GM21423 (cell line): ENCODE results near the gene TRMT1L.
"Not testable (repeated sequence)": the region's sequence is repeated elsewhere in the genome, so short reads cannot be mapped to it uniquely, and the experiment has no call there.

Experiments used
- ATAC-seq: cut with Tn5 transposase; IDR thresholded peaks from one replicate; pipeline ENCODE4 v1.9.1; 2021; ENCODE audit warnings: mild to moderate bottlenecking, moderate library complexity; ENCODE audit not compliant: unreplicated experiment

Gene TRMT1L, protein sequence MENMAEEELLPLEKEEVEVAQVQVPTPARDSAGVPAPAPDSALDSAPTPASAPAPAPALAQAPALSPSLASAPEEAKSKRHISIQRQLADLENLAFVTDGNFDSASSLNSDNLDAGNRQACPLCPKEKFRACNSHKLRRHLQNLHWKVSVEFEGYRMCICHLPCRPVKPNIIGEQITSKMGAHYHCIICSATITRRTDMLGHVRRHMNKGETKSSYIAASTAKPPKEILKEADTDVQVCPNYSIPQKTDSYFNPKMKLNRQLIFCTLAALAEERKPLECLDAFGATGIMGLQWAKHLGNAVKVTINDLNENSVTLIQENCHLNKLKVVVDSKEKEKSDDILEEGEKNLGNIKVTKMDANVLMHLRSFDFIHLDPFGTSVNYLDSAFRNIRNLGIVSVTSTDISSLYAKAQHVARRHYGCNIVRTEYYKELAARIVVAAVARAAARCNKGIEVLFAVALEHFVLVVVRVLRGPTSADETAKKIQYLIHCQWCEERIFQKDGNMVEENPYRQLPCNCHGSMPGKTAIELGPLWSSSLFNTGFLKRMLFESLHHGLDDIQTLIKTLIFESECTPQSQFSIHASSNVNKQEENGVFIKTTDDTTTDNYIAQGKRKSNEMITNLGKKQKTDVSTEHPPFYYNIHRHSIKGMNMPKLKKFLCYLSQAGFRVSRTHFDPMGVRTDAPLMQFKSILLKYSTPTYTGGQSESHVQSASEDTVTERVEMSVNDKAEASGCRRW

DNA sequence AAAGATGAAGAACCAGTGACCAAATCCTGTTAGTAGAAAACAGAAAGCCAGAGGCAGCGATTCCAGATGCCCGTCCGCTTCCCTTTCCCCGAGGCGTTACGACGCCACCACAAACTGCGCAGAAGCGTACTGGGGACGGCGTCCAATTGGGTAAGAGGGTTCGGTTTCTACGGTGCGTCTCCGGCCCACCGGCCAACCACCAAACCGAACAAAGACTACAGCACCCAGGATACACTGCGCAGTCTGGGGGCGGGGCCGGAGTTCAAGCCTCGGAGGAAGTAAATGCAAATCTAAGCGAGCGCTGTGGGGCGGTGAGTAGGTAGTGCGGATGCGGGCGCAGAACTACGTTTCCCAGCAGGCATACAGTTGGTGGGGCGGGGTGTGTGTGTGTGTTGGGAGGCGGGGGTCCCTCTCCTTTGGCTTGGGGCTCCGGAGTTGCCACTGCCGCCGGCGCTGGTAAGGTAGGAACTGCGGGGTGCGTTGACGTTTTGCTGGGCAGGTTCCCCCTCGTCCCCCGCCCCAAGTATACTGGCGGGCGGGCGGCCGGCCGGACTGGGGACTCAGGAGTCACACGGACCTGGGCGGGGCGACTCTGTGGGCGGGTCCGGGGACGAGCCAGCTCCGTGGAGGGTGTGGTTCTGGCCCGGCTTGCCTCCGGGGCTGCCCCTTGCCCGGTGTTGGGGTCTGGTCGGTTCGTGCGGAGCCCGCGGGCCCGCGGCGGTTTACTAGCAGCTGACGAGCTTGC is at the start of gene TRMT1L, which contains the start of gene SWT1:
Gene TRMT1L, minus strand, starts transcription at position 100 of the 745 bp plus-strand sequence. CDS start 241 bp downstream, outside the sequence.
Gene SWT1, plus strand, starts transcription at position 314 of the 745 bp plus-strand sequence. CDS start 3,675 bp downstream, outside the sequence.
- peak; percentile 92 for ATAC-seq

DNA sequence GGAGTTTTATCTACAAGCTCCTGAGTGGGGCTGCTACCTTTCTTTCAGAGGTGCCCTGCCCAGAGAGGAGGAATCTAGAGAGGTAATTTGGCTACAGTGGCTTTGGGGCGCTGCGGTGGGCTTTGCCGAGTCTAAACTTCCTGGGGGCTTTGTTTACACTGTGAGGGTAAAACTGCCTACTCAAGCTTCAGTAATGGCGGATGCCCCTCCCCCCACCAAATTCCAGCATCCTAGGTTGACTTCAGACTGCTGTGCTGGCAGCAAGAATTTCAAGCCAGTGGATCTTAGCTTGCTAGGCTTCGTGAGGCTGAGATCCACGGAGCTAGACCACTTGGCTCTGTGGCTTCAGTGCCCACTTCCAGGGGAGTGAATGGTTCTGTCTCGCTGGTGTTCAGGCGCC is 44.1 kb upstream of the TRMT1L start:
- ATAC-seq = no peak

DNA sequence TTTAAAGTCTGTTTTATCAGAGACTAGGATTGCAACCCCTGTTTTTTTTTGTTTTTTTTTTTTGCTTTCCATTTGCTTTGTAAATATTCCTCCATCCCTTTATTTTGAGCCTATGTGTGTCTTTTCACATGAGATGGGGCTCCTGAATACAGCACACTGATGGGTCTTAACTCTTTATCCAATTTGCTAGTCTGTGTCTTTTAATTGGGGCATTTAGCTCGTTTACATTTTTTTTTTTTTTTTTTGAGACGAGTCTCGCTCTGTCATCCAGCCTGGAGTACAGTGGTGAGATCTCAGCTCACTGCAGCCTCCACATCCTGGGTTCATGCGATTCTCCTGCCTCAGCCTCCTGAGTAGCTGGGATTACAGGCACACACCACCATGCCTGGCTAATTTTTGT is 42.0 kb upstream of the TRMT1L start:
- ATAC-seq = not testable (repeated sequence)

DNA sequence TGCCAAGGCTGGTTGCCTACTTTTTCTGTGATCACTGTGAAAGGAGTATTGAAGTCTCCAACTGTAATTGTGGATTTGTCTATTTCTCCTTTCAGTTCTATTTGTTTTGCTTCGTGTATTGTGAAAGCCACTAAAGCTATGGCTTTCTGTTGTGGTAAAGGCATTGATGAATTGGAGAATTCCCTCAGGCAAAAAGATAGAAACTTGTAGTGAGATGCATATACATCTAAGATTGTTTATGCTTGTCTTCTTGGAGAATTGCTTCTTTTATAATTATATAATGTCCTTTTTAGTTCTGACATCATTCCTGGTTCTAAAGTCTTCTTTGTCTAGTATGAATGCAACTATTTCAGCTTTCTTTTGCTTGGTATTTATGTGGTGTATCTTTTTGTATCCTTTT is 37.0 kb upstream of the TRMT1L start:
- ATAC-seq = no peak

DNA sequence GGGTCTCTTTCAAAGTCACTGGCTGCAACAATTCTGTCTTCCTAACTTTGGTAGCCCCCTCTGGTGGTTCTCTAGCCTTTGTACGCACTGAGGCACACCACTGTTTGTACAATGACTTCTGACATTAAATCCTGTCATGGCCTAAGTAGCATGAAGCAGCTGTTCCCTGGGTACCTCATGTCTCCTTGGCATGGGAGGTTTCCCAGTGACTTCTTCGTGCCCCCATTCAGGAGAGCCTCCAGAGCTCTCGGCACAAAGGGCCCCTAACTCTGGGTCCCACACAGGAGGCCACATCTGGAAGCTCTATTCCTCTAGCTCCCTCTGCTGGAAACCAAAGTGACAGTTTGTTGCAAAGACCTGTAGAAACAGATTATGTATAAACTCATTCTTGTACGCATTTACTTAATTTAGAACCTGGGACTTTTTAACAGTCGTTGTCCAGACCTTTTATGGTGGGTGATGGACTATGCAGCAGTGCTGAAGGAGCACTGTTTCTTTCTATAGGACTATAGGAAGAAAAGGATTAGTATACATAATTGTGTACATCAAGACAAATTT is 13.6 kb upstream of the TRMT1L start:
- peak; percentile 94 for ATAC-seq

DNA sequence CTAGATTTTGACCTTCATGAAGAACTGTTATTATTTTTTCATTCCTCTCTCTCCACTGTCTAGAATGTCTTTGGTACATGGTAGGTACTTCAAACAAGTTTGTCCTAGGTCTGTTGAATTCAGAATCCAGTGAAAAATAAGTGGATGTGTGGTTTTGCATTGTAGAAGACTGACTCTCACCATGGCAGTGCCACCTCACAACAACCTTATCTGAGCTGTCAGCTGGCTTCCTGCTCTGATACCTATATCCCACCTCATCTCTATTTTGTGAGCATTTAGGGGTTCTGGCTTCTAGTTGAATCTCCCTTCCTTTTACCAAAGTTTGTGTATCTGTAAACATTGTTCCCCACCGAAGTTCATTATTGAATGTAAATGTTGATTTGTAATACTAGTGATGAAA is 9.4 kb upstream of the TRMT1L start:
- no peak for ATAC-seq

DNA sequence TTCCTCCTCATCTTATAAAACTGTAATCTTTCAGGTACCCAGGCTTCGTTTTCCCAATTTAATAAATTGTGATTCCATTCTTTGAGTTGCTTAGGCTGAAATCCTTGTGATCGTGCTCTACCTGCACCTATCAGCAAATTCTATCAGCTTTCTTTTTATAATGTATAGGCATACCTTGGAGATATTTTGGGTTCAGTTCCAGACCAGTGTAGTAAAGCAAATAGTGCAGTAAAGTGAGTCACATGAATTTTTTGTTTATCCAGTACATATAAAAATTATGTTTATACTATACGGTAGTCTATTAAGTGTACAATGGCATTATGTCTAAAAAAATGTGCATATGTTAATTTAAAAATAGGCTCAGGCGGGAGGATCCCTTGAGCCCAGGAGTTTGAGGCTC is 5.7 kb upstream of the TRMT1L start:
- ATAC-seq = no peak

DNA sequence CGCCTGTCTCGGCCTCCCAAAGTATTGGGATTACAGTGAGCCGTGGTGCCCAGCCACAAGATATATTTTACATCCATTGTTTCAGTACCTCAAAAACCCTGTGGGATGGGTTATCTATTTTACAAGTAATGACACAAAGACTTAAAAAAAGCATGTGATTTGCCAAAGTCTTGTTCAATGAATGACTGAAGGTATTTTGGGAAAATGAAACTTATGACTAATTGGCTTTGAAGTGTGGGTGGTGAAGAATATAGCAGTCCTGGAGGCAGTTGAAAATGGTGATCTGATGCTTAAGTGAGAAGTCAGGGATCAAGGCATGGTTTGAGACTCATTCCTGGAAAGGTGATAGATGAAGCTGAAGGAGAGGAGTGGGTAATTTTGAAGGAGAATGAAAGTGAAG is 3.2 kb upstream of the TRMT1L start:
- no peak for ATAC-seq

DNA sequence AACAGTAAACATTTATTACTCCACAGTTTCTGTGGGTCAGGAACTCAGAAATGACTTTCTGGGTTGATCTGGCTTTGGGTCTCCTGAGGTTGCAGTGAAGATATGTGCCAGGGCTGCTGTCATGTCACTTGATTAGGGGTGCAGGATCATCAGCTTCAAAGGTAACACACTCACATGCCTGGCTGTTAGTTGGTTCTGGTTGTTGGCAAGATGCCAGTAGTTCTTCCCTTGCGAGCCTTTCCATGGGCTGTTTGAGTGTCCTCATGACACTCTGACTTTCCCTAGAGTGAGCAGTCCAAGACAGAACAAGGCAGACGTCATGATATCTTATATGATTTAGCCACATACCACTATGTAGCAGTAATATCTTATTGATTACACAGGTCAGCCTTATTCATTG is 2.0 kb upstream of the TRMT1L start:
- no peak for ATAC-seq

DNA sequence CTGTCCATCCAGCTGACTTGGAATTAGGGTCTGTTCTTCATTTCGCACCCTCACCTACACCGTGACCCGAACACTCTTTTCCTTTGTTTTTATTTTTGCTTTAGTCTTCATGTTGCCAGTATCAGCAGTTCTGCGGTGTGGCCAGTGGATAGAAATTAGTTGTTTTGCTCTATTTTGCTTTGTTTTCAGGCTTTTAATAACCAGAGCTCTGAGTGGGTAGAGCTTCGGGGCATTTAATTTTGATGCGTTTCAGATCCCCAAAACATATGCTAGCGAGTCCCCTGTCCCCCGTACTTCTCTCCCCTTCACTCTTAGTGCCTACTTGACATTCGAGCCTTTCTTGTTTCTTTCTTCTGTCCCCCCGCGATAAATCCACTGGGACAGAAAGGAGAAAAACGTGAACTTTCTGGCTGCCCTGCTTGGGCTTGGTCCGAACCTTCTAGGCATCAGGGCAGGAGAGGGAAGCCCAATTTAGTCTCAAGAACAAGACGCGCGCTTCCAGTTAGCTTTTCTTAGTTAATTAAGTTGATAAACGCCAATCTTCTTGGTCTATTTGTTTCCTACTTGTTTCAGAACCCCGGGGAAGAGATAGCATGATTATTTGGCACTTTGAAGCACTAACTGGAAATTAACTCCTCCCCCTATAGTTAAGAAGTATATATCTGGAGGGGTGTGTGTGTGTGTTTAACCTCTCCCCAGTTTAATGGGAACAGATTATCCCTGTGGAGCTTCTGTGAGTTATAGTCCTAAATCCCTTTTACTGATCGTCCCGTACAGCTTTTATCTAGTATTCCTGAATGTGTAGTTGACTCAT is 1.1 kb upstream of the TRMT1L start:
- ATAC-seq = no peak

DNA sequence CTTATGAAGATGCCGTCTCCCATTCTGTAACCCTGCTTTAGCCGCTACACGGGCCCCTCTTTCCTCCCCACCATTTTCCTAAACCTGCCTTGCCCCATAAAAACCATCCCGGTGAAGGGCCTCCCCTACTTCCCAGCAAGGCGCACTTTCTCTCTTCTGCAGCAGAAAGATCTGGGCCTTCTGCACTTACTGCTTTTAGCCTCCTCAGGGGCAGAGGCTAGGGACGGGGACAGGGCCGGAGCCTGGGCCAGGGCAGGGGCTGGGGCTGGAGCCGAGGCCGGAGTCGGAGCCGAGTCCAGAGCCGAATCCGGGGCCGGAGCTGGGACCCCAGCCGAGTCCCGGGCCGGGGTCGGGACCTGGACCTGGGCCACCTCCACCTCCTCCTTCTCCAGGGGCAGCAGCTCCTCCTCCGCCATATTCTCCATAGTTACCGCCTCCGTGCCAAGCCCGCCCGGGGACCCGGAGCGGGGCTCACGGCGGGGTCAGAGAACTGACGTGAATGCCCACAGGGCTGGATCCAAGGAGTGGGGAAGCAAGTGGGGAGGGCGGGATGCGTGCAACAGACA is 382 bp downstream of the TRMT1L start:
- ATAC-seq = peak; percentile 24

DNA sequence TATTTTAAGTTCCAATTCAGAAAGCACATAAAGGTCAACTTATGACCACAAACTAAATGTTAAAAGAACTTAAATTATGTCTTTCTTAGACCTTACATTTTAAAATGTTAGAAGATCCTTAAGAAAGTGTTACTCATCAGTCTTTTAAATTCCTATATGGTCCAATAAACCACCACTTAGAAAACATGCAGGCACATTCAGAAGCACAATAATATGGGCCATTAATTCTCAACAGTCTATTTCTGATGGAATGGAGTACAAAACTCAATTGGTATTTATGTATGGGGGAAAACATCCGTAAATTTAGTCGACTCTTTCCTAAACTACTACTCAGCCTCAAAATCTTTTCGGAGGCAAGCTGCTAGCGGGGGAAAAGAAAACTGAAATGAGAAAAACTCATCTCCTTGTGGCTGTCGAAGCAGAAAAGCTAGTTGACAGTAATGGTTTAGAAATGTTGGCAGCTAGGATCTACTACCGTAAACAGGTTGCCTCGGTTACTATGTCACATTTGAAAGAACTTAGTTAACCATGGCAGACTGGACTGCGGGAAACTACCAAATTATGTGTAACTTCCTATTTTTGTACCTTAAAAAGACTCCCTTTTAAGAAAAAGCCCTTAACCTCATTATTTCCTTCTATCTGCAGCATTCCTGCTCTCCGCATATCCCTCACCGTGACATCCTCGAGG is 1.0 kb downstream of the TRMT1L start:
- no peak for ATAC-seq

DNA sequence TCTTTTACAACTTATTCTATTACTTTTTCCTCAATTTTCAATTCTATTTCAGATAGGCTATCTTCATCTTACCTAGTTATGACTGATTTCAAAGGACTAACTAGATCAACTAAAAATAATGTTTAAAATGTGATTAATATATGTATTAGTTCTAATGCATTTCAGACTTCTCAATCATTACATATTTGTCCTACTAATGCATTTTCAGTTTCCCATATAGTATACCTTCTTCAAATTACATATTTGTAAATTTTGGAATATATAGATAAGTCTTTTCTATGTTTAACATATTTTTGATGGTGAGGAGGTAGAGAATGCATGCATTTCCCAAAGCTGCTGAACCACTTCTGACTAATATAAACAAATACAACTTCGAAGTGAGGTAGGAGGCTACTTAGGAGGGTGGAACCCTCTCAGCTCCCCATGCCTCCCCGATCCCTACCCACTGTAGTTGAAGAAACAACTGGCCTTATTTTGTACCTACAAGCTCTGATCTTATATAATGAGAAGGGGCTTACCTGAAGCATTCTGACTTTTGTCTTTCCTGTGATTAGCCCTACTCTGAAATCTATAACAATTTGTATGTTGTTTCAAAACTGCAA is 1.7 kb downstream of the TRMT1L start:
- ATAC-seq = no peak

DNA sequence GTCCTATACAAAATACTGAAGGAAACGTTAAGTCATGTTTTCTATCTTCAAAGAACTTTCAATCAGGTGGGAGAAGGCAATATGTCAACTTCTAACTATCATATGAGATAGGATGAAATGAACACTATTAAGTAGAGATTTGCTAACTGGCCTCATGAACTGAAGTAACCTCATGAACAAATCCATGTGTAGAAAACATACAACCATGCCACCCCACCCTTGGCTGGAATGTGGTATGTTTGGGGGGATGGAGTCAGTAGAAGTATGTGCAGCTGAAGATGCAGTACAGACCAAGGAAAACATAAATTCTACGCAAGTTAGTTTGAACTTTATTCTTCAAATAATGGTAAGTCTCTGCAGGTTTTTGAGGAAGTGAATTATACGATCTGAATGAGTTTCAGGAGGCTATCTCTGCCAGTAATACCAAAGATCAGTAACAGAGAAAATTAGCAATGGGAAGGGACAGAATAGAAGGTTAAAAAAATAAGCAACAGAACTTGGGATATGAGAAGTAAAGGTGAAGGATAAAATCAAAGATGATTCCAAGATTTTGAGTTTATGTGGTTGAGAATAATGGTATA is 4.5 kb downstream of the TRMT1L start:
- ATAC-seq = no peak

DNA sequence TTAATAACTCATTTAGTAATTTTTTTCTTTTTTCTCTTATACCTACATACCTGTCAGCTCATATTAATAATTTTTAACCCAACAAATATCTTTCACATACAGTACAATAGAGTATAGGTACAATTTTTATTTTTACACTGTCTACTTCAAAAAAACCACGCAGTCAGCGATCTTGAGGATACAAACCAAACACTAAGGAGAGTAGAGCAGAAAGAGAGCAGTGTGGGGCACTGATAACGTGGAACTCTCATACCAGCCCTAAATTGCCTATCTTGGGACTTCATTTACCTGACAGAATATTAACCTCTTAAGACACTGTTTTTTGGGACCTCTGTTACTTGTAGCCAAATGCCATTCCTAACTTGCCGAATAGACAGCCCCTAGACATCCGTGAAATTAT is 5.5 kb downstream of the TRMT1L start:
- no peak for ATAC-seq

DNA sequence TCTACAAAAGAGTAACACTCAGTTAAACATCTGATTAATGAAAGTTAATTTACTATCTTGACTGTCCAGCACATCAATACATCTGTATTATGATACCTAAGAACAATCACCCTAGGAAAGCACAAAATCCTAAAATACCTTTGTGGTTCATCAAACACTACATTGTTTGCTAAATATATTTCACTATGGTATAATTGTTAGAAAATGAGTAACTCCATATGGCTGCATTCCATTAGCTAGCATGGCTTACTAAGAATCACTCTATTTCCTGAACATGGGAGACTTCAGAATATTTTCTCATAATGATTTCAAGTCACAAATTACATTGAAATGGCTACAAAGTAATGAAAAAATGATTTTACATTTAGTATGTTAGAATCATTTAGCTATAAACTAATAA is 12.5 kb downstream of the TRMT1L start:
- no peak for ATAC-seq

DNA sequence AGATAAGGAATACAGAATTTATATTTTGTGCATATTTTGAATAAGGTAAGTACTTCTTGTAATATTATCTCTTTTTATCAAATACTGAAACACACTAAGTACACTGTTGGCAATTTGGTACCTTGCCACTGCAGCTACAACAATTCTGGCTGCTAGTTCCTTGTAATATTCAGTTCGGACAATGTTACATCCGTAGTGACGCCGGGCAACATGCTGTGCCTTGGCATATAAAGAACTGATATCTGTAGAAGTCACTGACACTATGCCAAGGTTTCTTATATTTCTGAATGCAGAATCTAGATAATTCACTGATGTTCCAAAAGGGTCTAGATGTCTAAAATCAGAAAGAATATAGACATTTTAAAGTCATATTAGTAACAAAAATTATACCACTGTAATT is 17.5 kb downstream of the TRMT1L start:
- ATAC-seq = no peak

DNA sequence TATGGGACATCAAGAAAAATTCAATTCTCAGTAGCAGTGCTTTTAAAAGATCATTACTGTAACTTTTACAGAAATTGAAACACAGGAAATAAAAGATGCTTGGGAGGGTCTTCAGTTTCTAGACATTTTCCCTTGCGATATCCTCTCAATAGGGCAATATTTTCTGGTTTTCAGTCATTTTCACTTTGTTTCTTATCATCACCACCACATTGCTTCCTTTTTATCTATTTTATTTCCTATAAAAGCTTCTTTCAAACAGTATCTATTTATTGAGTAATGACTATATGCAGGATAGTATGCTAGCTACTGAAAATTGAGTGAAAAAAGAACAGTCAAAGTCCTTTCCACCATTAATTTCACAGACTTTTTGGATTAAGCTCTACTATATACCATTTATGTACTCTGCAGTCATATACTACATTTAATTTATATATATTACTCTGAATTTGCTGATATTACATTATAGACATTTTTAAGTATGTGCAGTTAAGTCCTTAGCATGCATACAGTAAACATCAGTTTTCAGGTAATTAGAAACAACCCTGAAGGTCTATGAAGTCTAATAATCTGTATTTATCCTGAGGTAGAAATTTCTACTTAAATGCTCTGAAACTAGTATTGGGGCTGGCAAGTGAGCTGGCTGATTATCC is 18.7 kb downstream of the TRMT1L start:
- ATAC-seq = no peak
